GM23338 (cell line): ENCODE measurements around the gene MAD1L1. TPM values are rescaled to one million over a fixed set of nuclear protein-coding genes. Genes with fewer than 3 reads are reported as not detected.
"Not testable (repeated sequence)": the region's sequence is repeated elsewhere in the genome, so short reads cannot be mapped to it uniquely, and the experiment has no call there.

Experiments used
- ATAC-seq: fragments of 200-7000 bp; cut with Tn5 transposase; 3 replicates; pipeline ENCODE4 v1.9.1; 2020
- DNase-seq: peaks from one replicate; pipeline ENCODE4 v3.0.0-alpha.2; 2015; ENCODE audit warnings: low spot score
- H2AFZ ChIP-seq: fragments of 200-600 bp; sonication (generic); 2 replicates; pipeline ENCODE4 v1.8.0; 2016; ENCODE audit warnings: antibody characterized with exemption, mild to moderate bottlenecking, moderate library complexity
- H3F3A ChIP-seq: fragments of 200-600 bp; sonication (generic); replicated peaks from 2 replicates; pipeline ENCODE4 v1.8.0; 2017; ENCODE audit warnings: antibody characterized with exemption, mixed run types, low read depth
- H3K27ac ChIP-seq: fragments of 200-600 bp; sonication (generic); 2 replicates; pipeline ENCODE4 v1.6.1; 2016; ENCODE audit warnings: low read depth
- H3K27me3 ChIP-seq: fragments of 200-600 bp; sonication (generic); 2 replicates; pipeline ENCODE4 v1.8.0; 2016; ENCODE audit warnings: mild to moderate bottlenecking, mixed run types, moderate library complexity; ENCODE audit not compliant: insufficient read depth
- H3K36me3 ChIP-seq: fragments of 200-600 bp; sonication (generic); 2 replicates; pipeline ENCODE4 v1.8.0; 2016; ENCODE audit warnings: mild to moderate bottlenecking; ENCODE audit not compliant: insufficient read depth
- H3K4me1 ChIP-seq: fragments of 200-600 bp; sonication (generic); 2 replicates; pipeline ENCODE4 v1.8.0; 2016; ENCODE audit warnings: mild to moderate bottlenecking, moderate library complexity; ENCODE audit not compliant: insufficient read depth
- H3K4me2 ChIP-seq: fragments of 200-600 bp; sonication (generic); 2 replicates; pipeline ENCODE4 v1.7.1; 2017; ENCODE audit warnings: mixed run types
- H3K4me3 ChIP-seq: fragments of 200-600 bp; sonication (generic); 2 replicates; pipeline ENCODE4 v1.6.1; 2016; ENCODE audit warnings: mixed run types
- H3K79me2 ChIP-seq: fragments of 200-600 bp; sonication (generic); replicated peaks from 2 replicates; pipeline ENCODE4 v1.8.0; 2017; ENCODE audit warnings: mild to moderate bottlenecking; ENCODE audit not compliant: insufficient read depth
- H3K9me2 ChIP-seq: fragments of 200-600 bp; sonication (generic); 2 replicates; pipeline ENCODE4 v1.8.0; 2017; ENCODE audit not compliant: insufficient read depth
- H4K20me1 ChIP-seq: fragments of 200-600 bp; sonication (generic); replicated peaks from 2 replicates; pipeline ENCODE4 v1.8.0; 2017; ENCODE audit warnings: mild to moderate bottlenecking; ENCODE audit not compliant: insufficient read depth
- H3K27ac Mint-ChIP-seq: 2 replicates; pipeline ENCODE4 v1.8.0; 2020; ENCODE audit warnings: inconsistent platforms, mild to moderate bottlenecking, moderate library complexity, mixed read lengths
- H3K27me3 Mint-ChIP-seq: 3 replicates; pipeline ENCODE4 v1.8.0; 2022; ENCODE audit warnings: low read depth, mild to moderate bottlenecking, moderate library complexity, mixed read lengths, inconsistent platforms; ENCODE audit not compliant: insufficient read depth, poor library complexity
- H3K36me3 Mint-ChIP-seq: 3 replicates; pipeline ENCODE4 v1.8.0; 2021; ENCODE audit warnings: low read depth, mild to moderate bottlenecking, inconsistent platforms, moderate library complexity, mixed read lengths
- H3K4me1 Mint-ChIP-seq: 3 replicates; pipeline ENCODE4 v1.8.0; 2020; ENCODE audit warnings: mild to moderate bottlenecking, inconsistent platforms, mixed read lengths
- H3K4me3 Mint-ChIP-seq: 3 replicates; pipeline ENCODE4 v1.8.0; 2021; ENCODE audit warnings: moderate library complexity, mild to moderate bottlenecking, inconsistent platforms, mixed read lengths
- H3K9me3 Mint-ChIP-seq: 3 replicates; pipeline ENCODE4 v1.8.0; 2020; ENCODE audit warnings: moderate library complexity, mild to moderate bottlenecking, inconsistent platforms, mixed read lengths
- CREB1 ChIP-seq: fragments of 250-450 bp; sonication (Bioruptor Pico); IDR thresholded peaks from 2 replicates; pipeline ENCODE4 v1.5.0; 2020; ENCODE audit warnings: low read depth, mild to moderate bottlenecking, moderate library complexity
- CTCF ChIP-seq, 2 experiments: fragments of 200-600 bp in 1 of 2; sonication (generic) in 1 of 2; conservative IDR thresholded peaks; 2 replicates each; pipeline versions ENCODE4 v1.5.1 to v1.6.1; 2016 to 2017; ENCODE audit warnings: antibody characterized with exemption in 2 of 2, low read depth in 2 of 2, mild to moderate bottlenecking in 2 of 2, moderate library complexity in 1 of 2
- EZH2 ChIP-seq: fragments of 200-600 bp; sonication (generic); IDR thresholded peaks from one replicate; pipeline ENCODE4 v1.8.0; 2017; ENCODE audit warnings: antibody characterized with exemption, mild to moderate bottlenecking, low read depth; ENCODE audit not compliant: unreplicated experiment
- JUNB ChIP-seq: IDR thresholded peaks from one replicate; pipeline ENCODE4 v1.6.1; 2016; ENCODE audit warnings: antibody characterized with exemption; ENCODE audit not compliant: unreplicated experiment
- POLR2AphosphoS5 ChIP-seq: IDR thresholded peaks from 2 replicates; pipeline ENCODE4 v1.6.1; 2016; ENCODE audit warnings: antibody characterized with exemption, low read depth
- ZNF331 ChIP-seq: fragments of 250-450 bp; sonication (Bioruptor Pico); IDR thresholded peaks from 2 replicates; pipeline ENCODE4 v1.5.0; 2020; ENCODE audit warnings: low read depth, mild to moderate bottlenecking, moderate library complexity
- polyA plus RNA-seq: library from polyadenylated mRNA; unstranded; fragments of >200 nt; fragmentation: Nextera tagmentation; extraction: Ambion mirVana; gene quantifications from 2 replicates; pipeline ENCODE4 v1.2.1, GENCODE V29; 2016
- total RNA-seq: library from RNA; depleted of rRNA; stranded (reverse); fragments of >200 nt; shearing (Covaris generic); gene quantifications from 2 replicates; pipeline ENCODE4 v1.2.3, GENCODE V29; 2014
- TF ChIP-seq, protein P1 (sequence below): IDR thresholded peaks from one replicate; pipeline ENCODE4 v1.6.1; 2018; ENCODE audit warnings: antibody characterized with exemption; ENCODE audit not compliant: unreplicated experiment
- TF ChIP-seq, protein P2 (sequence below): IDR thresholded peaks from 2 replicates; pipeline ENCODE4 v1.6.1; 2016; ENCODE audit warnings: antibody characterized with exemption

The MAD1L1 gene
- total and polyA plus RNA-seq, 2 experiments from 2014 or later = 40.3 to 59.3 TPM

- not testable (repeated sequence) for H3K4me1 ChIP-seq, H3K4me2 ChIP-seq, H3K36me3 ChIP-seq, H2AFZ ChIP-seq, H4K20me1 ChIP-seq, H3K9me3 Mint-ChIP-seq, H3F3A ChIP-seq, H3K36me3 Mint-ChIP-seq, ATAC-seq, H3K9me2 ChIP-seq, H3K79me2 ChIP-seq, H3K4me3 ChIP-seq, H3K4me3 Mint-ChIP-seq, H3K27me3 ChIP-seq, DNase-seq, H3K27ac ChIP-seq, H3K27me3 Mint-ChIP-seq
- H3K4me1 Mint-ChIP-seq = peaks cover 24% of the 10 kb centered on the region
- peak overlapping the region; percentile 19; the same call in 1 of the 2 replicates for H3K27ac Mint-ChIP-seq
These were observed 196.5 kb downstream of the MAD1L1 start for GRCh38 chr7:2036201-2036600.

- Histone ChIP-seq H3F3A (no peaks in the 10 kb centered on the region), H3K27me3 (no peaks in the 10 kb centered on the region), H3K4me3 (no peak overlapping the region), H4K20me1 (no peaks in the 10 kb centered on the region), H3K4me1 (no peaks in the 10 kb centered on the region), H3K27ac (no peak overlapping the region), H3K9me2 (no peaks in the 10 kb centered on the region), H2AFZ (no peak overlapping the region), H3K4me2 (no peak overlapping the region), H3K79me2 (no peaks in the 10 kb centered on the region), H3K36me3 (no peaks in the 10 kb centered on the region)
- DNase-seq (no peak), ATAC-seq (no peak)
- Mint-ChIP-seq H3K27me3 (peaks cover 8% of the 10 kb centered on the region), H3K9me3 (no peaks in the 10 kb centered on the region), H3K36me3 (no peaks in the 10 kb centered on the region; the same call in 2 of the 3 replicates), H3K4me1 (peaks cover 21% of the 10 kb centered on the region), H3K27ac (peak overlapping the region; percentile 53; the same call in 1 of the 2 replicates), H3K4me3 (no peak overlapping the region)
- no peak for TF ChIP-seq ZNF331 (CRISPR knock-in tag)
- TF ChIP-seq, protein P1, sequence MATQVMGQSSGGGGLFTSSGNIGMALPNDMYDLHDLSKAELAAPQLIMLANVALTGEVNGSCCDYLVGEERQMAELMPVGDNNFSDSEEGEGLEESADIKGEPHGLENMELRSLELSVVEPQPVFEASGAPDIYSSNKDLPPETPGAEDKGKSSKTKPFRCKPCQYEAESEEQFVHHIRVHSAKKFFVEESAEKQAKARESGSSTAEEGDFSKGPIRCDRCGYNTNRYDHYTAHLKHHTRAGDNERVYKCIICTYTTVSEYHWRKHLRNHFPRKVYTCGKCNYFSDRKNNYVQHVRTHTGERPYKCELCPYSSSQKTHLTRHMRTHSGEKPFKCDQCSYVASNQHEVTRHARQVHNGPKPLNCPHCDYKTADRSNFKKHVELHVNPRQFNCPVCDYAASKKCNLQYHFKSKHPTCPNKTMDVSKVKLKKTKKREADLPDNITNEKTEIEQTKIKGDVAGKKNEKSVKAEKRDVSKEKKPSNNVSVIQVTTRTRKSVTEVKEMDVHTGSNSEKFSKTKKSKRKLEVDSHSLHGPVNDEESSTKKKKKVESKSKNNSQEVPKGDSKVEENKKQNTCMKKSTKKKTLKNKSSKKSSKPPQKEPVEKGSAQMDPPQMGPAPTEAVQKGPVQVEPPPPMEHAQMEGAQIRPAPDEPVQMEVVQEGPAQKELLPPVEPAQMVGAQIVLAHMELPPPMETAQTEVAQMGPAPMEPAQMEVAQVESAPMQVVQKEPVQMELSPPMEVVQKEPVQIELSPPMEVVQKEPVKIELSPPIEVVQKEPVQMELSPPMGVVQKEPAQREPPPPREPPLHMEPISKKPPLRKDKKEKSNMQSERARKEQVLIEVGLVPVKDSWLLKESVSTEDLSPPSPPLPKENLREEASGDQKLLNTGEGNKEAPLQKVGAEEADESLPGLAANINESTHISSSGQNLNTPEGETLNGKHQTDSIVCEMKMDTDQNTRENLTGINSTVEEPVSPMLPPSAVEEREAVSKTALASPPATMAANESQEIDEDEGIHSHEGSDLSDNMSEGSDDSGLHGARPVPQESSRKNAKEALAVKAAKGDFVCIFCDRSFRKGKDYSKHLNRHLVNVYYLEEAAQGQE = no peak
- no peak for TF ChIP-seq EZH2
- no peak for TF ChIP-seq CTCF (conservative IDR thresholded peaks at IDR 0.05; ENCODE audit: low read depth in 2 of 2)
- no peak for TF ChIP-seq POLR2AphosphoS5
- TF ChIP-seq JUNB = no peak
- no peak for TF ChIP-seq CREB1 (CRISPR knock-in tag)
- TF ChIP-seq, protein P2, sequence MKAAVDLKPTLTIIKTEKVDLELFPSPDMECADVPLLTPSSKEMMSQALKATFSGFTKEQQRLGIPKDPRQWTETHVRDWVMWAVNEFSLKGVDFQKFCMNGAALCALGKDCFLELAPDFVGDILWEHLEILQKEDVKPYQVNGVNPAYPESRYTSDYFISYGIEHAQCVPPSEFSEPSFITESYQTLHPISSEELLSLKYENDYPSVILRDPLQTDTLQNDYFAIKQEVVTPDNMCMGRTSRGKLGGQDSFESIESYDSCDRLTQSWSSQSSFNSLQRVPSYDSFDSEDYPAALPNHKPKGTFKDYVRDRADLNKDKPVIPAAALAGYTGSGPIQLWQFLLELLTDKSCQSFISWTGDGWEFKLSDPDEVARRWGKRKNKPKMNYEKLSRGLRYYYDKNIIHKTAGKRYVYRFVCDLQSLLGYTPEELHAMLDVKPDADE = no peak
These were observed 198.2 kb downstream of the MAD1L1 start for GRCh38 chr7:2034291-2035201.
